Tibial nerve (tissue), 4 donors: Measurements from ENCODE around the gene MAU2.

ENCODE experiments used
- EP300 ChIP-seq, 2 donors: sonication (generic); formaldehyde crosslinking; IDR thresholded peaks; one replicate each; pipeline ENCODE4 v1.6.1; 2017; ENCODE audit warnings: antibody characterized with exemption in 2 of 2, mild to moderate bottlenecking in 1 of 2
- POLR2A ChIP-seq, 2 donors: fragments of 450-650 bp; IDR thresholded peaks; one replicate each; pipeline ENCODE4 v1.6.1; 2017; ENCODE audit warnings: antibody characterized with exemption in 2 of 2, mild to moderate bottlenecking in 2 of 2, moderate library complexity in 2 of 2
- TF ChIP-seq, protein P1 (sequence below), 5 experiments: fragments of 200-600 bp in 3 of 5; fragments of 450-650 bp in 2 of 5; sonication (generic) in 3 of 5; IDR thresholded peaks; one replicate each; pipeline ENCODE4 v1.5.1; 2016 to 2019; ENCODE audit warnings: antibody characterized with exemption in 5 of 5, mild to moderate bottlenecking in 3 of 5, moderate library complexity in 2 of 5

DNA sequence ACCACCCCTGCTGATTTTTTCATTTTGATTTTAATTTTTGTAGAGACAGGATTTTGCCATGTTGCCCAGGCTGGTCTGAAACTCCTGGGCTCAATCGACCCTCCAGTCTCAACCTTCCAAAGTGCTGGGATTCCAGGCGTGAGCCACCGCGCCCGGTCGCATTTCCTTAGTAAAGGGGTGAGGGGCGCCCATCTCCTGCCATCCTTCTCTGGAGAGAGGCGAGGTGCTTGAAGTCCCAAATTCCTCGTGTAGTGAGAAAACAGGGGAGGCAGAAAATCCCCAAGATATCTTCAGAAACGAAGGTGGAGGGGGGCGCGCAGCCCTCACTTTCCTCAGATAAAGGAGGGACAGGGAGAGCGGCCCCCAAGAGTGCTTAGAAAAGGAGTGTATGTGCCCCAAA lies 63.9 kb downstream of the MAU2 start:
- TF ChIP-seq, protein P1, sequence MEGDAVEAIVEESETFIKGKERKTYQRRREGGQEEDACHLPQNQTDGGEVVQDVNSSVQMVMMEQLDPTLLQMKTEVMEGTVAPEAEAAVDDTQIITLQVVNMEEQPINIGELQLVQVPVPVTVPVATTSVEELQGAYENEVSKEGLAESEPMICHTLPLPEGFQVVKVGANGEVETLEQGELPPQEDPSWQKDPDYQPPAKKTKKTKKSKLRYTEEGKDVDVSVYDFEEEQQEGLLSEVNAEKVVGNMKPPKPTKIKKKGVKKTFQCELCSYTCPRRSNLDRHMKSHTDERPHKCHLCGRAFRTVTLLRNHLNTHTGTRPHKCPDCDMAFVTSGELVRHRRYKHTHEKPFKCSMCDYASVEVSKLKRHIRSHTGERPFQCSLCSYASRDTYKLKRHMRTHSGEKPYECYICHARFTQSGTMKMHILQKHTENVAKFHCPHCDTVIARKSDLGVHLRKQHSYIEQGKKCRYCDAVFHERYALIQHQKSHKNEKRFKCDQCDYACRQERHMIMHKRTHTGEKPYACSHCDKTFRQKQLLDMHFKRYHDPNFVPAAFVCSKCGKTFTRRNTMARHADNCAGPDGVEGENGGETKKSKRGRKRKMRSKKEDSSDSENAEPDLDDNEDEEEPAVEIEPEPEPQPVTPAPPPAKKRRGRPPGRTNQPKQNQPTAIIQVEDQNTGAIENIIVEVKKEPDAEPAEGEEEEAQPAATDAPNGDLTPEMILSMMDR (IDR thresholded peaks at IDR 0.05): no peak
- no peak for TF ChIP-seq EP300 (IDR thresholded peaks at IDR 0.05)
- no peak for TF ChIP-seq POLR2A (IDR thresholded peaks at IDR 0.05)
